Epithelial cell of proximal tubule (primary cell): ENCODE measurements around the gene IRF4. TPM values are rescaled to one million over a fixed set of nuclear protein-coding genes. Genes with fewer than 3 reads are reported as not detected.

Source experiments
- DNase-seq: peaks from one replicate; pipeline ENCODE4 v3.0.0-alpha.2; 2011; ENCODE audit warnings: low read depth
- H3K4me3 ChIP-seq: 2 replicates; pipeline ENCODE4 v1.5.1; 2011; ENCODE audit warnings: low read depth, mild to moderate bottlenecking, low read length
- CTCF ChIP-seq: conservative IDR thresholded peaks from 2 replicates; pipeline ENCODE4 v1.5.1; 2012; ENCODE audit warnings: low read depth, mild to moderate bottlenecking, low read length
- total RNA-seq: library from RNA; depleted of rRNA; stranded (reverse); fragments of >200 nt; gene quantifications from 2 replicates; pipeline ENCODE4 v1.2.3, GENCODE V29; 2015

IRF4 gene
- total RNA-seq, 1 donor from 2014 or later = 0.23 TPM

DNA sequence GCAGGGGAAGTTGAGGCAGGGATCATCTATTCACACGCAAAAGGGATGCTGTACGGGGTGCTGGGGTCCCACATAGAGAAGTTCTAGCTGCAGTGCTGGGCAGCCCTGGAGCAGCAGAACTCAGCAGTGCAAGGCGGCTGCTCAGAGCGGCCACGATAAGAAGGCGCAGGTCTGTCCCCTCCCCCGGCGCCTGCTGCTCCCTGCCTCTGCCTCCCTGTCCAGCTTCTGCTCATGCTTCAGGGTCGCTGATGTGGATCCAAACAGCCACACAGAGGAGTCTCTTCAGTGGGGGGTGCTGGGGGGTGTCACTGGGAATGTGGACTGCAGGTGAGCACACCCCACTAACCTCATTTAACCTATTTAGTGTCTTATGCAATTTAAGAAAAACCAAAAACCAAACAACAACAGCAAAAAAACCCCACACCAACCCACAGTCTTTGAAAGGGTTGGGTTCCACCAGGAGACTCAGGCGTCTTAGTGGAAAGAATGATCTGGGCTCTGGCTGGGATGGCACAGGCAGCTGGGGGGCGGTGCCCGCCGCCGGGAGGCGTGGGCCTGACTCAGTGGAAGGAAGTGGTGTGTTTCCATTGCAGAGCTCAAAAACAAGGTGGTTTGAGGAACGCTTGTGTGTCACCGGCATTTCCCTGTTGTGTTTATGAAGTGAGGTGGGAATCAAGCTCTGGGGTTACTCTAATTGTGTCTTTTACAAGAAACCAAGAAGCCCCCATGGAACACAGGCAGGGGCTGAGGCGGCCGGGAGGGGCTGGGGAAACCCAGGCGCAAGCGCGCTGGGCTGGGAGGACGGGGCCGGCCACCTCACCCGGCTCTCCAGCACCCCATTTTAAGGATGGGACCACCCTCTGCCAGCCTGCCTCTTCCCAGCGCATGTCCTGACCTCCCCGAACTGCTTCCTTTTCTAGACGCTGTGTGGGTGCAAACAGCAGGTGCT is 55.1 kb downstream of the IRF4 start:
- no peak for DNase-seq
- no peak overlapping the region for H3K4me3 ChIP-seq
- TF ChIP-seq CTCF = no peak

- no peak for DNase-seq
- no peak overlapping the region for H3K4me3 ChIP-seq
- no peak for TF ChIP-seq CTCF
Observed at GRCh38 chr6:447381-448165, 56.0 kb downstream of the IRF4 start.

- no peak for DNase-seq
- TF ChIP-seq CTCF = no peak
- no peak overlapping the region for H3K4me3 ChIP-seq
Observed at GRCh38 chr6:448296-449056, 56.9 kb downstream of the IRF4 start.

- H3K4me3 ChIP-seq = no peak overlapping the region
- DNase-seq = no peak
- no peak for TF ChIP-seq CTCF
Observed at GRCh38 chr6:449057-449430, 57.5 kb downstream of the IRF4 start.

DNA sequence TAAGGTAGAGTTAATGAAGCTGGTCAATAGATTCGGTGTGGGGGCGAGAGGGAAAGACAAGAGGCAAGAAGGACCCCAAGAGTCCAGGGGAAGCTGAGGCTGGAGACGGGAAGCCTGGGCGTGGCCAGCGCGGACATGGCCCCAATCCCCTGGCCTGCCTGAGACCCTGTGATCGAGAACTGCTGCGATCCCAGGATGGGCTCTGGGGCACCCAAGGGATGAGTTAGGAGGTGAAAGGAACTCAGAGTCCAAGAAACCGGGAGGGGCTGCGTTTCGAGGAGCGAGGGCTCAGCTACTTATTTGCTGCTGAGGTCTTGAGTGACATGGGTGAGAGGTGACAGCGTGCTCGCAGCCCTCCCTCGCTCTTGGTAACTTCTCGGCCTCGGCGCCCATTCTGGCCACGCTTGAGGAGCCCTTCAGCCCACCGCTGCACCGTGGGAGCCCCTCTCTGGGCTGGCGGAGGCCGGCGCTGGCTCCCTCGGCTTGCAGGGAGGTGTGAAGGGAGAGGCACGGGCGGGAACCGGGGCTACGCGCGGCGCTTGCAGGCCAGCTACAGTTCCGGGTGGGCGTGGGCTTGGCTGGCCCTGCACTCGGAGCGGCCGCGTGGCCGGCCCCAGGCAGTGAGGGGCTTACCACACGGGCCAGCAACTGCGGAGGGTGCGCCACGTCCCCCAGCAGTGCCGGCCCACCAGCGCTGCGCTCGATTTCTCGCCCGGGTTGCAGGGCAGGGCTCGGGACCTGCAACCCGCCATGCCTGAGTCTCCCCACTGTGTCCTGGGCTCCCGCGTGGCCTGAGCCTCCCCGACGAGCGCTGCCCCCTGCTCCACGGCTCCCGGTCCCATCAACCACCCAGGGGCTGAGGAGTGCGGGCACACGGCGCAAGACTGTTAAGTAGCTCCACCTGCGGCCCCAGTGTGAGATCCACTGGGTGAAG is 58.2 kb downstream of the IRF4 start:
- no peak for DNase-seq
- TF ChIP-seq CTCF = no peak
- no peak overlapping the region for H3K4me3 ChIP-seq

DNA sequence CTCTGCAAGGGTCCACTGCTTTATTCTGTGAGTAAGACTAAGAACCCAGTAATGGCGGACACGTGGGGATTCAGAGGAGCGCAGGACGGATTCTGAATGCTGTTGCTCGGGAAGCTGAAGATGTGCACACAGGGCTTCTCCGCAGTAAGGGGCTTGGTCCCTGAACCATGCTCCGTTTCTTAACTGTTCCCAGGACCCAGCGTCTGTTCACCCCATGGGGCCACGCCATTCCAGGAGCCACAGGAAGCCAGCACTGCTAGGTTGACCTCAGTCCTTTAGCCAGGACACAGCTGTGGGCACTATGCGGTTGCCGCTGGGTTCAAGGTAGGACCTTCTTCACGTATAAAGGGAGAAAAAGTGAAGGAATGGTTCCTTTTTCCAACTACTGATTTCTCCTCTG is 59.8 kb downstream of the IRF4 start:
- no peak for TF ChIP-seq CTCF
- DNase-seq = no peak
- no peak overlapping the region for H3K4me3 ChIP-seq
